Posterior cingulate gyrus (tissue), 11 donors: Measurements from ENCODE around the gene INPP5F.
A peak's percentile ranks its signal among the peaks of the same experiment; 100 is the strongest.

Source experiments
- DNase-seq, 10 donors: peaks; one replicate each; pipeline versions ENCODE4 v3.0.0 to v3.0.0-alpha.2; 2020 to 2021; ENCODE audit warnings: mixed read lengths in 3 of 10
- intact Hi-C: fragments of 100-400 bp; cut with DNase I; formaldehyde crosslinking; loops from one replicate; pipeline ENCODE4 v1.15.1; 2023

INPP5F gene

DNA sequence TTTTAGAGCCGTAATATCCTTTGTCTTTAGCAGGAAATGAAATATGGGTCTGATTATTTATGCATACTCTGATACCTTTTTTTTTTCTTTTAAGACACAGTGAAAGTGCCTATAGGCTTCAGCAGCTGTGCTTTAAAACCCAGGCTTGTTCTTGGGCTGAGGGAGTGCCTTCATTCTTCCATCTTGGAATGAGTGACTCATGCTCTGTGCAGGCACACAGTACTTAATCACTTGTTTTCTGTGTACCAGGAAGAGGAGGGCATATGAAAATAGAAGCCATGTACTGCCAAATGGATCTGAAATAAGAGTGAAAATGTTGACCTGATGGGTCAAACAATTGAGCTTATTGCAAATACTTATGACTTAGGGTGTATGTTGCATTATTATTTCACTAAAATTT lies 12.0 kb downstream of the INPP5F start:
- intact Hi-C loops: no loop called here
- no peak for DNase-seq

- no peak for DNase-seq
- intact Hi-C loops: no loop called here
These were observed 13.1 kb downstream of the INPP5F start for GRCh38 chr10:119738962-119739361.

- intact Hi-C loops: no loop called here
- DNase-seq: no peak
These were observed 14.2 kb downstream of the INPP5F start for GRCh38 chr10:119740096-119740495.

GRCh38 chr10:119742947-119743648 lies 17.2 kb downstream of the INPP5F start:
- intact Hi-C loops: no loop called here
- DNase-seq: no peak

DNA sequence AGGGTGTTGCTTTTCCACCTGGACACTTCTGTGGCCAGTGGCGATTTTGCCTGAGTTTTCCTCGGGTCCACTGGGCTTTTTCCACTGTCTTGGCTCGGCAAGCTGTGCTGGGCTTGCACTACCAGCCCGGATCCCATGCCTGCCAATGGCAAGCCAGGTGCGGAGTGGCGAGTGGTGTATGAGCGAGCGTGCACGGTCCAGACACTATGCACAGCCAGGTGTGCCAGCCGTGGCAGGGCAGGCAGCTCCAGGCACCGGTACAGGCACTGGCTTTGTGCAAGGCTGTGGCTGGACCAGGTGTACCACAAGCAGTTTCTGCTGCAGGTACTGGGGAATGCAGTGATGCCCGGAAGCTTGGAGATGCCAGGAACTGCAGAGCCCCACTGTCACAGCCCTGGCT lies 22.1 kb downstream of the INPP5F start:
- intact Hi-C loops: loop anchor here (5.0 kb wide), 1 partner anchor 61 kb away; no protein-coding TSS in a partner anchor
- DNase-seq: peak in 2 of 10 donors; percentile 80 to 85

DNA sequence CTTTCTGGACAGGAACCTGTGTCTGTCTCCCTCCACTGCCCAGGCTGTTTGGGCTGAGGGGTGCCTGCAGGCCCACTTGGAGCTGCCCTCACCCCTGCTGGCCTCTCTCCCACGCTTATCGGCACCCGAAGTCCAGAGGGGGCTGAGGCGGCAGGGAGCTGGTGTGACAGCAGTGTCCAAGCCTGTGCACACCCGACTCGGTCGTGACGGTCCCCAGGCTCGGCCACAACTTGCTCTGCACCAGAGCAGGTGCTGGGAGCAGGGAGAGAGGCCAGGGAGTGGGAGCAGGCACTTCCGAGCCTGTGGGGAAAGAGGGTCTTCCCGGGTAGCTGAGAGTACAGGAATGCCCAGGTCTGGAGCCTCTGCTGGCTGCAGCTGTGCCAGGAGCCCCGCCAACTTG lies 23.0 kb downstream of the INPP5F start:
- DNase-seq: no peak
- intact Hi-C loops: loop anchor here (5.0 kb wide), 1 partner anchor 62 kb away; no protein-coding TSS in a partner anchor

GRCh38 chr10:119749455-119749854 lies 23.6 kb downstream of the INPP5F start:
- no peak for DNase-seq
- intact Hi-C loops: loop anchor here (5.0 kb wide), 1 partner anchor 62 kb away; no protein-coding TSS in a partner anchor

GRCh38 chr10:119750391-119751230 lies 24.8 kb downstream of the INPP5F start:
- intact Hi-C loops: loop anchor here (2.0 kb wide), 1 partner anchor 108 kb away; no protein-coding TSS in a partner anchor
- peak in 8 of 10 donors; percentile 42 to 95 (median 78) for DNase-seq

DNA sequence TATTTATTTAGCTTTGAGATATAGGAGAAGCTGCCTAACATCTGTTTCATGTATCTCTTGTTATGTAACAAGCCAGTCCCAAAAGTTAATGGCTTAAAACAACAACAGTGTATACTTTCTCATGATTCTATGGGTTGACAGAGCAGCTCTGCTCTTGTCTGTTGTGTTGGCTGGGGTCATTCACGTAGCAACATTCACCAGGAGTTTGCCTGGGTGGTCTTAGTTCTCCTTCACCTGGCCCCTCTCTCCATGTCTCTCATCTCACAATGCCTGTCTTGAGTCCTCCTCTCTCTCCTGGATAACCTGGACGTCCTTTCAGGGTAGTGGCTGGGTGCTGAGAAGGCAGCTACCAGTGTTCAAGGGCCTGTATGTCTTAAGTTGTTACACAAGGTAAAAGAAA lies 27.5 kb downstream of the INPP5F start:
- intact Hi-C loops: no loop called here
- DNase-seq: no peak

GRCh38 chr10:119754085-119754484 lies 28.2 kb downstream of the INPP5F start:
- no peak for DNase-seq
- intact Hi-C loops: no loop called here

DNA sequence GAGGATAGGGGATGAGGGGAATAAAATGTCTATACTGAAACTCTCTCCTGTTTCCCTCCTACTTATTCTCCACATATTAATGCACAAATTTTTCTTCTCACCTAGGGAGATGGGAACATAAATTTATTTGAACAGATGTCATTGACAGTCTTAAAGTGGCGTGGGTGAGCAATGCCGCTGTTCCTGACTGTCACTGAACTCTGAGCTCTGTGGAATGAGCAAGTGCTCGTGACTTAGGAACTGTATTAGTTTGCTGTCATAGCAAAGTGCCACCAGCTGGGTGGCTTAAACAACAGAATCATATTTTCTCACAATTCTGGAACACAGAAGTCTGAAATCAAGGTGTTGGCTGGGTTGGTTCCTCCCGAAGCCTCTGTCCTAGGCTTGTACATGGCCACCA lies 29.1 kb downstream of the INPP5F start:
- intact Hi-C loops: no loop called here
- no peak for DNase-seq

DNA sequence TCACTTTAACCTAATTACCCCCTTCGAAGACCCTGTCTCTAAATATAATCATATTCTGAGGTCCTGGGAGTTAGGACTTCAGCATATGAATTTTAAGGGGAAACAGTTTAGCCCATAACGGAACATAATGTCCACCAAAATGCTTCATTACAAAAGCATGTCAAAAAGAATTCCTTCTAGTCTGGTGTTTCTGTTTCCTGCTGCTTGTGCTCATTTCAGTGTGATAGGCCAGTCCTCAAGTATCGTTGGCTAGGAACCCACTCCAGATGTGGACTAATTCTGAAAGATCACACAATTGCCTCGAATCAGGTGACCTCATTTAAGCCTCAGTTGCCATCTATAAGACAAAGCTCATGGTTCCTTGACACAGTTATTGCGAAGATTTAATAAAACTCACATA lies 29.6 kb downstream of the INPP5F start:
- intact Hi-C loops: no loop called here
- no peak for DNase-seq

DNA sequence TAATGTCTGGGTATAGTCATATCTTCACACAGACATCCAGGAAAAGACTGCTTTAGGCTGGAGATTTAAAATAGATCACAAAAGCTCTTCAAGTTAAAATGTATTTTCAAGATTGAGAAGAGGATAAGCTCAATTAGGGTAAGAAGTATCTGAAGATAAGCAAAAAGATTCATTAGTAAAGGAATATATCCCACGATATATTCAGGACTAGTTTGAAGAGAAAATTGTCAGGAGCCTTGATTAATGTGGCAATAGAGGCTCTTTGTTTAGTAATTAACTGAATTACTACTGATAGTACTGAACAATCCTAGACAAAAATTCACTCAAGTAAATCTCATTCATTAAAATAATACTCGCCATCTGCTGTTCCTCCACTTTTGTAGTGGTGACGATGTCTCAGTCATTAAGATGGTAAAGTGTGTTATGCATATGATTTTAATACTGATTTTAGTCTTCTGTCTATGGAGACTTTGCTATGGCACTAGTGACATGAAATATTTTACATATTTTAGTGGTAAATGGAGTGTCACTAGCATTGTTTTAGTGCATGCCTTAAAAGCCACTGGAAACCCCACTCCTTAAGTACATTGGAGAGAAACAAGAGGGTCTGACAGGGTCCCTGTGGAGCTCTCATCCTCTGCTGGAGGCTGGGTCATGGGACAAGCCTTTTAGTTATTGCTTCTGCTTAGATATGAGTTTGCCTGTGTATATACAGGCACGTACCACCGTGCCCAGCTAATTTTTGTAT lies 32.8 kb downstream of the INPP5F start:
- intact Hi-C loops: no loop called here
- no peak for DNase-seq

- intact Hi-C loops: no loop called here
- DNase-seq: no peak
These were observed 34.0 kb downstream of the INPP5F start for GRCh38 chr10:119759832-119760231.

- intact Hi-C loops: no loop called here
- DNase-seq: no peak
These were observed 35.3 kb downstream of the INPP5F start for GRCh38 chr10:119761106-119761505.

GRCh38 chr10:119762035-119762434 lies 36.2 kb downstream of the INPP5F start:
- no peak for DNase-seq
- intact Hi-C loops: no loop called here

GRCh38 chr10:119762805-119763798 lies 37.3 kb downstream of the INPP5F start:
- intact Hi-C loops: no loop called here
- DNase-seq: no peak

- DNase-seq: no peak
- intact Hi-C loops: no loop called here
These were observed 42.7 kb downstream of the INPP5F start for GRCh38 chr10:119768455-119769094.

GRCh38 chr10:119769886-119770285 lies 44.0 kb downstream of the INPP5F start:
- intact Hi-C loops: no loop called here

More at GRCh38 chr10:119769886-119770285, 44.0 kb downstream of the INPP5F start:
- no peak for DNase-seq
